ENCODE measurements around the gene PCDHGA7. TPM values are rescaled to one million over a fixed set of nuclear protein-coding genes. Genes with fewer than 3 reads are reported as not detected.

Gene PCDHGA7
- total RNA-seq, 1 donor from 2014 or later: 2.5 TPM

DNA sequence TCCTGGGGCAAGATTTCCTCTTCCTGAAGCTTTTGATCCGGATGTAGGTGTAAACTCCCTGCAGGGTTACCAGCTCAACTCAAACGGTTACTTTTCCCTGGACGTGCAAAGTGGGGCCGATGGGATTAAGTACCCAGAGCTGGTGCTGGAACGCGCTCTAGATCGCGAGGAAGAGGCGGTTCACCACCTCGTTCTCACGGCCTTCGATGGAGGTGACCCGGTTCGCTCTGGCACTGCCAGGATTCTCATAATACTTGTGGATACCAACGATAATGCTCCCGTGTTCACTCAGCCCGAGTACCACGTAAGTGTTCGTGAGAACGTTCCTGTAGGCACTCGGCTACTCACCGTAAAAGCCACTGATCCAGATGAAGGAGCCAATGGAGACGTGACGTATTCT is 26.9 kb upstream of the PCDHGA7 start:
- intact Hi-C loops (cut with DNase I): no loop called here
- Histone ChIP-seq H3K4me1 (no peaks in the 10 kb centered on the region), H3K27ac (no peak overlapping the region), H3K9me3 (peaks cover 23% of the 10 kb centered on the region), H3K27me3 (peaks cover 9% of the 10 kb centered on the region), H3K4me3 (no peak overlapping the region), H3K36me3 (no peaks in the 10 kb centered on the region)
- no peak for ATAC-seq
- DNase-seq: no peak
- TF ChIP-seq, protein P1, sequence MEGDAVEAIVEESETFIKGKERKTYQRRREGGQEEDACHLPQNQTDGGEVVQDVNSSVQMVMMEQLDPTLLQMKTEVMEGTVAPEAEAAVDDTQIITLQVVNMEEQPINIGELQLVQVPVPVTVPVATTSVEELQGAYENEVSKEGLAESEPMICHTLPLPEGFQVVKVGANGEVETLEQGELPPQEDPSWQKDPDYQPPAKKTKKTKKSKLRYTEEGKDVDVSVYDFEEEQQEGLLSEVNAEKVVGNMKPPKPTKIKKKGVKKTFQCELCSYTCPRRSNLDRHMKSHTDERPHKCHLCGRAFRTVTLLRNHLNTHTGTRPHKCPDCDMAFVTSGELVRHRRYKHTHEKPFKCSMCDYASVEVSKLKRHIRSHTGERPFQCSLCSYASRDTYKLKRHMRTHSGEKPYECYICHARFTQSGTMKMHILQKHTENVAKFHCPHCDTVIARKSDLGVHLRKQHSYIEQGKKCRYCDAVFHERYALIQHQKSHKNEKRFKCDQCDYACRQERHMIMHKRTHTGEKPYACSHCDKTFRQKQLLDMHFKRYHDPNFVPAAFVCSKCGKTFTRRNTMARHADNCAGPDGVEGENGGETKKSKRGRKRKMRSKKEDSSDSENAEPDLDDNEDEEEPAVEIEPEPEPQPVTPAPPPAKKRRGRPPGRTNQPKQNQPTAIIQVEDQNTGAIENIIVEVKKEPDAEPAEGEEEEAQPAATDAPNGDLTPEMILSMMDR (IDR thresholded peaks at IDR 0.05): no peak

DNA sequence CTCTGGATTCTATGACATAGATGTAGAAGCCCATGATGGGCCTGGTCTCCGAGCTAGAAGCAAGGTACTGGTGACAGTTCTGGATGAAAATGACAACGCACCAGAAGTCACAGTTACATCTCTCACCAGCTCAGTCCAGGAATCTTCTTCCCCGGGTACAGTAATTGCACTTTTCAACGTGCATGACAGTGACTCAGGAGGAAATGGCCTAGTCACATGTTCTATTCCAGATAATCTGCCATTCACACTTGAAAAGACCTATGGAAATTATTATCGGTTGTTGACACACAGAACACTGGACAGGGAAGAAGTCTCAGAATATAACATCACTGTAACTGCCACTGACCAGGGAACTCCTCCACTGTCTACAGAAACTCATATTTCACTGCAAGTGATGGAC is 26.4 kb upstream of the PCDHGA7 start:
- no peak overlapping the region for H3K4me3 ChIP-seq
- ATAC-seq (no peak), DNase-seq (no peak)
- TF ChIP-seq, protein P1 (IDR thresholded peaks at IDR 0.05): no peak
- intact Hi-C loops (cut with DNase I): no loop called here
- H3K36me3 ChIP-seq: no peaks in the 10 kb centered on the region
- no peaks in the 10 kb centered on the region for H3K4me1 ChIP-seq
- no peak overlapping the region for H3K27ac ChIP-seq
- H3K27me3 ChIP-seq: peaks cover 13% of the 10 kb centered on the region
- peaks cover 20% of the 10 kb centered on the region for H3K9me3 ChIP-seq

DNA sequence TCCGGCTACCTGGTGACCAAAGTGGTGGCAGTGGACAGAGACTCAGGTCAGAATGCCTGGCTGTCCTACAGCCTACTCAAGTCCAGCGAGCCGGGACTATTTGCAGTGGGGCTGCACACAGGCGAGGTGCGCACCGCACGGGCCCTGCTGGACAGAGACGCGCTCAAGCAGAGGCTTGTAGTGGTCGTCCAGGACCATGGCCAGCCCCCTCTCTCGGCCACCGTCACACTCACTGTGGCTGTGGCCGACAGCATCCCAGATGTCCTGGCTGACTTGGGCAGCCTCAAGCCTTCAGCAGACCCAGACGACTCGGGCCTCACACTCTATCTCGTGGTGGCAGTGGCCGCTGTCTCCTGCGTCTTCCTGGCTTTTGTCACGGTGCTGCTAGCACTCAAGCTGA is 25.6 kb upstream of the PCDHGA7 start:
- H3K4me3 ChIP-seq: no peak overlapping the region
- TF ChIP-seq, protein P1 (IDR thresholded peaks at IDR 0.05): no peak
- H3K27ac ChIP-seq: no peak overlapping the region
- no peaks in the 10 kb centered on the region for H3K4me1 ChIP-seq
- no peaks in the 10 kb centered on the region for H3K36me3 ChIP-seq
- no peak for DNase-seq
- ATAC-seq: no peak
- H3K9me3 ChIP-seq: peaks cover 20% of the 10 kb centered on the region
- intact Hi-C loops (cut with DNase I): no loop called here
- peaks cover 13% of the 10 kb centered on the region for H3K27me3 ChIP-seq

DNA sequence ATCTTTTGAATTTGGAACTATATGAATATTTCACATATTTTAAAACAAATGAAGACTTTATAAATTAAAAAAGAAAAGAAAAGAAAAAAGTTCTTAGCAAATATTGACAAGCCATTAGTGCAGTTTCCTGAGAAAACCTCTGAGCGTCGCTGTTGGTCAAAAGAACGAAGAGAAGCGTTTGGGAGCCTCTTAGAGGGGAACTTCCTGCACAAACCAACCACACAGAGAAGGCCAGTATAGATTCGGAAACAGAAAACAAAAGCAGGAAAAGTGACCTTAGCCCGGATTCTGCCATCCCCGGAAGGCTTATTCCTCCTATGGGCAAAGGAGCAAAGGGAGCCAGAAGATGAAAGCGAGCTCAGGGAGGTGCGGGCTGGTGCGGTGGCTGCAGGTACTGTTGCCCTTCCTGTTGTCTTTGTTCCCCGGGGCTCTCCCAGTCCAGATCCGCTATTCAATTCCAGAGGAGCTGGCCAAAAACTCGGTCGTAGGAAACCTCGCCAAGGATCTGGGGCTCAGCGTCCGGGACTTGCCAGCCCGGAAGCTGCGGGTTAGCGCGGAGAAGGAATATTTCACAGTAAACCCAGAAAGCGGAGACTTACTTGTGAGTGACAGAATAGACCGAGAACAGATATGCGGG is 22.6 kb upstream of the PCDHGA7 start, which contains the start of gene PCDHGB2:
TSS of gene PCDHGB2 (plus strand) at position 205 of the 637 bp plus-strand sequence. CDS start at position 347, 142 bp downstream.
- Histone ChIP-seq H3K36me3 (no peaks in the 10 kb centered on the region), H3K9me3 (peaks cover 33% of the 10 kb centered on the region), H3K27me3 (peaks cover 22% of the 10 kb centered on the region), H3K4me1 (no peaks in the 10 kb centered on the region), H3K4me3 (peak within 1 kb of the TSS; percentile 25), H3K27ac (no peak within 1 kb of the TSS)
- DNase-seq (no peak), ATAC-seq (peak; percentile 62)
- TF ChIP-seq, protein P1 (IDR thresholded peaks at IDR 0.05): peak; percentile 40
- intact Hi-C loops (cut with DNase I): no loop called here

DNA sequence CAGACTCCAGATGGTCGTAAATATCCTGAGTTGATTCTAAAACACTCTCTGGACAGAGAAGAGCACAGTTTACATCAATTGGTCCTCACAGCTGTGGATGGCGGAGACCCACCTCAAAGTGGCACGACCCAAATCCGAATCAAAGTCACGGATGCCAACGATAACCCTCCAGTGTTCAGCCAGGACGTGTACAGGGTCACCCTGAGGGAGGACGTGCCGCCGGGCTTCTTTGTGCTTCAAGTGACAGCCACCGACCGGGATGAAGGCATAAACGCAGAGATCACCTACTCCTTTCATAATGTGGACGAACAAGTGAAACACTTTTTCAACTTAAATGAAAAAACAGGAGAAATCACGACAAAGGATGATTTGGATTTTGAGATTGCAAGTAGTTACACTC is 21.9 kb upstream of the PCDHGA7 start:
- ATAC-seq: no peak
- Histone ChIP-seq H3K4me1 (no peaks in the 10 kb centered on the region), H3K27ac (no peak overlapping the region), H3K9me3 (peaks cover 27% of the 10 kb centered on the region), H3K36me3 (no peaks in the 10 kb centered on the region), H3K4me3 (no peak overlapping the region), H3K27me3 (peaks cover 27% of the 10 kb centered on the region)
- intact Hi-C loops (cut with DNase I): no loop called here
- TF ChIP-seq, protein P1 (IDR thresholded peaks at IDR 0.05): no peak
- no peak for DNase-seq

All from upper lobe of right lung (tissue), 1 donor.